NCI-H2171 (cell line): Measurements from ENCODE around the gene SMTN.
"Not testable (repeated sequence)": the region's sequence is repeated elsewhere in the genome, so short reads cannot be mapped to it uniquely, and the experiment has no call there.

Experiments
- DNase-seq: peaks from one replicate; lab custom pipeline; 2025; lab: John Stamatoyannopoulos, UW

SMTN gene

DNA sequence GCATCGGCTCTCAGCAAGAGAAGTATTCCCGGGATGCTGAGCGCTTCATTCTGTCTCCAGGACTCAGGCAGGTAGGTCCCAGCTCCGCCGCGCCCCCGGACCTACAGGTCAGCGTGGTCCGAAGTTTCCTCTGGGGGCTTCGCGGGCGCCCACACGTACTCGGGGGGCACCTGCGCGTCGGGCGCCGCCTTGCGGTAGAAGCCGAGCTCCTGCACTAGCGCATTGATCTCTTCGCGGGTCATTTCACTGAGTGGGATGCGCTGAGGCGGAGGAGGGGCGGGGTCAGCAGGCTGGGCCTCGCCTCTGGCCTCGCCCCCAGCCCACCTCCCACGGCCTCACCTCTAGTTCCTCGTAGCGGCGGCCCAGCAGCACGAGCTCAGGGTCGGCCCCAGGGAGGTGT is 23.8 kb downstream of the SMTN start:
- DNase-seq, result no peak

- DNase-seq, result no peak
Observed at GRCh38 chr22:31105282-31105929, 24.3 kb downstream of the SMTN start.

- peak; percentile 54 for DNase-seq
Observed at GRCh38 chr22:31106001-31106571, 25.0 kb downstream of the SMTN start.

DNA sequence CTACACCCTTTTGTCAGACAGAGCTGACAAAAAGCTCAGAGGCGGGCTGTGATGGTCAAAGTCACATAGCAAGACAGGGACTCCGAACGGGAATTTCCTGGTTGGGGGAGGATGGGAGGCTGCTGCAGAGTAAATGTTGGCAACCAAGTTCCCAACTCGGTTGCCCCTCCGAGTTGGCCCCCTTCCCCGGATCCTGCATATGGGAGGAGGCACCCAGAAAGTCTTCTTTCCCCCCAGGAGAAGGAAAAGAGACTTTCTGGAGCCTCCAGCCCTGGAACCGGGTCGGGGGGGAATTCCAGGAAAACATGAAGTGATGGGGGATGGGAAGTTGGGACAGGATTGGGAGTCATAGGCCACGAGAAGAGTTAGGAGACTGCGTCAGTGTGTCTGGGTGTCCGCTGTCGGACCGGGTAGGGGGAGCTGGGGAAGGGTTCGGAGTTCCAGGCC is 25.6 kb downstream of the SMTN start:
- DNase-seq, result no peak

DNA sequence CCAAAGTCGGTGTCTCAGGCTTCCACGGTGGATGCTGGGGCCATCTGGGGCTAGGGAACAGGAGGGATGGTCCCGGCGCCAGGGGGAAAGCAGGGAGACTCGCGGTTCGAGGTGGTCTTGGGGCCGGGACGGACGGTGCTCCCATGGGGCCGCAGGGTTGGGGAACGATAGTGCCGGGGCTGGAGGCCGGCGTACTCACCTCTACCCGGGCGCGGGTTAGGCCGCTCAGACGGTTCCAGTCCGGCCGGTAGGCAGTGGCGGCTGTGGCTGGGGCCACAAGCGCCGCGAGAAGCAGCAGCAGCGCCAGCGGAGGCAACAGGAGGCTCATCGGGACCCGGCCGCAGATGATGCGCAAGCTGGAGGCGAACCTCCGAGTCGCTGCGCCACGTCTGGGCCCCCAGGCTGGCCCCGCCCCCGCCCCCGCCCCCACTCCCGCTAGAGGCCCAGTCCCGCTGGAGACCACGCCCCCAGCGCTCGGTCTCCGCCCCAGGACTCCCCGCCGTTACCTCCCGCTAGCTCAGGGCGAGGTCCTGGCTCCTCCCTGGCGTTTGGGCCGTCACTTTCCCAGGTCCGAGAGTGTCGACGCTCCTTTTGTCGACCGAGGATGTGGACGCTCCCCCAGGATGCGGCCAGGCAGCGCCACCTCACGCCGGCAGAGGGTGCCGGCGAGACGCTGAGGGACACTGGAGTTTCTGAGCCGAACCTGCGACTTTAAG is 26.2 kb downstream of the SMTN start, which contains the start of gene SELENOM:
Gene SELENOM, minus strand, starts transcription at position 391 of the 716 bp plus-strand sequence. Its CDS starts 63 bp downstream, at position 328.
- peak; percentile 90 for DNase-seq

- DNase-seq, result no peak
Observed at GRCh38 chr22:31107894-31108218, 26.7 kb downstream of the SMTN start.

DNA sequence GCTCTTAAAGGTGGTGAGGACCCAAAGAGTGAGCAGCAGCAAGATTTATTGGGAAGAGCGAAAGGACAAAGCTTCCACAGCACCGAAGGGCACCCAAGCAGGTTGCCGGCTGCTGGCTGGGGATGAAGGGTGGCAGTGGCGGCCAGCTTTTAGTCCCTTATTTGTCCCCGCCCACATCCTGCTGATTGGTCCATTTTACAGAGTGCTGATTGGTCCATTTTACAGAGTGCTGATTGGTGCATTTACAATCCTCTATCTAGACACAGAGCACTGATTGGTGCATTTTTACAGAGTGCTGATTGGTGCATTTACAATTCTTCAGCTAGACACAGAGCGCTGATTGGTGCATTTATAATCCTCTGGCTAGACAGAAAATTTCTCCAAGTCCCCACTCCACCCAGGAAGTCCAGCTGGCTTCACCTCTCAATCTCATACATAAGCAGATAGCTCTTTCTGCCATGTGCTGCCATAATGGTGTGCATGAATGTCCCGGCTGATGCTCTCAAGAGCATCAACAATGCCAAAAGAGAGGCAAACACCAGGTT is 31.5 kb downstream of the SMTN start:
- DNase-seq, result not testable (repeated sequence)

DNA sequence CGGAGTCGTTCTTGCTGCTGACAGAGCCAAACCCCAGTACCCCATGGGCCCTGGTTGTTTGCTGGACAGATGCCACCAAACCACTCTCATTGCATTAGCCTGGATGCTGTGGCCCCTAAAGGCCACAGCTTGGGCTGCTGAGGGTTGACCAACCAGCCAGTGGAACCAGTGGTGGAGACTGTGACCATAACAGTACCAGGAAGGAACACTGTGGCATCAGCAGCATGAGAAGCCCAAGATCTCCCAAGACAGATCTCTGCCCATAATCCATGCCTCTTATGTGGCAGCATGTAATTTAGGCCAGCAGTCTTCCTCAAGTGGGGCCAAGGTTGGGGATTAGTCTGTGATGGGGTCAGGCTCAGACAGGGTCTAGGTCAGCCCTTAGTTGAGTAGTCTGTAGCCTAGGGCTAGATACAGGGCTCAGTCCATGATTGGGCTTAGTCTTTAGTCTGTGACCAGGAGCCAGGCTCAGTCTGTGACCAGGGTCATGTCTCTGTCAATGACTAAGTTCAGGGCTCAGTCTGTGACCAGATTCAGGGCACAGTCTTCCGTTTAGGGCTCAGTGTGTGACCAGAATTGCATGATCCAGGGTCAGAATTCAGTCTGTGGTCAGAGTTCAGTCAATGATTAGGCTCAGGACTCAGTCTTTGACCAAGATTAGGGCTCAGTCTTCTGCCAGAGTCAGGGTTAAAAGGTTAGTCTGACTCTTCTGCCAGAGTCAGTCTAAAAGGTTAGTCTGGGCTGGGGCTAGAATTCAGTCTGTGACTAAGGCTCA is 37.1 kb downstream of the SMTN start:
- DNase-seq, result no peak

- DNase-seq, result no peak
Observed at GRCh38 chr22:31119026-31119717, 38.1 kb downstream of the SMTN start.

DNA sequence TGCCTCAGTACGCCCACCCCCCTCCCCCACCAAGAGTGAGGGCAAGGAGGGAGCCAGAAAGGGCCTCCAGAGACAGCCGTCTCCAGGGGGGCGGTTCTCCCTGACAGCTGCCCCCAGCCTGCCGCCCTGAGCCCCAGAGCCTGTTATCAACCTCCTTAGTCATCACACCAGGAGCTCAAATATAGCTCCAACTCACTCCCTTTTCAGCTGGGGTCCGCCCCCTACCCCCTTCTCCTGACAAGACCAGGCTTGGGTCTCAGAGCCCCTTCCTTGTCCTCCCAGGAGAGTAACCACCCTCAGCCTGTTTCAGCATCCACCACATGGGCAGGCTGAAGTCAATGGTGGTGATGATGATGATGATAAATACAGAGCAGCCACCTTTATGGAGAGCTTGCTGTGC is 39.1 kb downstream of the SMTN start:
- no peak for DNase-seq

DNA sequence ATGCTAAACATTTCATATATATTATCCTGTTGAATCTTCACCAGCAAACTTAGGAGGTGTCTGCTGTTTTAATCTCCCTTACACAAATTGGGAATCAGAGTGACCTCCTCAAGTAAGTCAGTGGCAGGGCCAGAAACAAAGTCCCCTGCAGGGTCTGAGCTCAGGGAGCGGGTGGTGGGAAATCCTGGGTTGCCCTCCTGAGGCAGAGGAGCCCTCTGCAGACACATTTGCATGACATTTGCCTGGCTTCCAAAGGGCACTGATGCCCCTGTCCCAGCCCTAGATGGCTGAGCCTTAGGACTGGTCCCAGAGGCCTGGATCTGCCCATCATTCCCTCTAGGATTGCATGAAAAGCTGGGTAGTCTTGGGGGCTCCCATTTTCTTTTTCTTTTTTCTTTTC is 39.5 kb downstream of the SMTN start:
- DNase-seq, result no peak

DNA sequence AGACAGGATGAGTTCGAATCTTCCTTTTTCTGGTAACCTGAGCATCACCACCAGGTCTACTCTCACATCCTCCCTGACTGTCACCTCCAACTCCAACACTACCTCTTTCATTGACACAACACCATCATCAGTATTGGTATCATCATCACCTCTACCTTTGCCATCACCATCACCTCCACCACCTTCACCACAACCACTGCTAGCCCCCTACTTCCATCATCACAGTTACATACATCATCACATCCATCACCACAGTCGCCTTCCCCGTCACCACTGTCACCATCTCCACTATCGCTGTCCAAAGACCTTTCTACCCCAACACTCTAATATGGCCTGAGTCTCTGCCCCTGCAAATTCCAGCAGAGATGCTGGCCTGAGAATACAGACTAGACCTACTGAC is 40.3 kb downstream of the SMTN start:
- DNase-seq, result no peak

- DNase-seq, result no peak
Observed at GRCh38 chr22:31122196-31122531, 41.0 kb downstream of the SMTN start.

GRCh38 chr22:31122532-31123291 is 41.6 kb downstream of the SMTN start, which contains the start of gene INPP5J:
TSS of gene INPP5J (plus strand) at chr22:31122966. CDS start at chr22:31123015, 49 bp downstream.
- peak; percentile 86 for DNase-seq

DNA sequence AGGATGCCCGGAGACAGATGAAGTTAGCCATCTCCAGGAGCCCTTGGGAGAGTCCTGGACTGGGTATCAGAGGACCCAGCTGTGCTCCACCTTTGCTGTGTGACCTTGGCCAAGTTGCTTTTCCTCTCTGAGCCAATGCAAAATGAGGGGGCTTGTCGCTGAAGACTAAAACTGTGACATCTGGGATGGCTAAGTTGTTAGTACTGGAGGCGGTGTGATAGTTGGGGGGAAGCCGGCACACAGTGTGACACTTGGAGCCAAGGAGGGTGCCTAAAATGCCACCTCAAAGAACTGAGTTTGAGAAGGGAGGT is 42.1 kb downstream of the SMTN start:
- DNase-seq, result no peak

DNA sequence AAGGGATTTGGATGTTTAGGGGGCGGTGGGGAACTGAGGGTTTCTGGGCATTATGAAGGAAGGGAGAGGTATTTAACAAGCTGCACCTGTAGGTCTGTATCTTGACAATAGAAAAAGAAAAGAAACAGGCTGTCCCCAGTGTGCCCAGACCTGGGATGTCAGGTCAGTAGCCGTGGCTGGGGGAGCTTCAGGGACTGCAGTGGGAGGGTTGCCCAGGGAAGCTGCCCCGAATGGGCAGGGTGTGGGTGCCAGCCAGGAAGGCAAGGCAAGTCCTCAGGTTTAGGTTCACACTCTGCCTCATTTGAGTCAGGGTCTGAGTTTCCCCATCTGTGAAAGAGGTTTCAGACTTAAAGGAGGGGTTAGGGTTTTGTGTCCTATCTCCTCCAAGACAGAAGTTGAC is 43.2 kb downstream of the SMTN start:
- no peak for DNase-seq

DNA sequence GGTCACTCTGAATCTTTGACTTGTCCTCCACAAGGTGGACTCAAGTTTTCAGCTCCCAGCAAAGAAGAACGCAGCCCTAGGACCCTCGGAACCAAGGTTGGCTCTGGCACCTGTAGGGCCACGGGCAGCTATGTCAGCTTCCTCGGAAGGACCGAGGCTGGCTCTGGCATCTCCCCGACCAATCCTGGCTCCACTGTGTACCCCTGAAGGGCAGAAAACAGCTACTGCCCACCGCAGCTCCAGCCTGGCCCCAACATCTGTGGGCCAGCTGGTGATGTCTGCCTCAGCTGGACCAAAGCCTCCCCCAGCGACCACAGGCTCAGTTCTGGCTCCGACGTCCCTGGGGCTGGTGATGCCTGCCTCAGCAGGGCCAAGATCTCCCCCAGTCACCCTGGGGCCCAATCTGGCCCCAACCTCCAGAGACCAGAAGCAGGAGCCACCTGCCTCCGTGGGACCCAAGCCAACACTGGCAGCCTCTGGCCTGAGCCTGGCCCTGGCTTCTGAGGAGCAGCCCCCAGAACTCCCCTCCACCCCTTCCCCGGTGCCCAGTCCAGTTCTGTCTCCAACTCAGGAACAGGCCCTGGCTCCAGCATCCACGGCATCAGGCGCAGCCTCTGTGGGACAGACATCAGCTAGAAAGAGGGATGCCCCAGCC is 43.8 kb downstream of the SMTN start:
- DNase-seq, result no peak

DNA sequence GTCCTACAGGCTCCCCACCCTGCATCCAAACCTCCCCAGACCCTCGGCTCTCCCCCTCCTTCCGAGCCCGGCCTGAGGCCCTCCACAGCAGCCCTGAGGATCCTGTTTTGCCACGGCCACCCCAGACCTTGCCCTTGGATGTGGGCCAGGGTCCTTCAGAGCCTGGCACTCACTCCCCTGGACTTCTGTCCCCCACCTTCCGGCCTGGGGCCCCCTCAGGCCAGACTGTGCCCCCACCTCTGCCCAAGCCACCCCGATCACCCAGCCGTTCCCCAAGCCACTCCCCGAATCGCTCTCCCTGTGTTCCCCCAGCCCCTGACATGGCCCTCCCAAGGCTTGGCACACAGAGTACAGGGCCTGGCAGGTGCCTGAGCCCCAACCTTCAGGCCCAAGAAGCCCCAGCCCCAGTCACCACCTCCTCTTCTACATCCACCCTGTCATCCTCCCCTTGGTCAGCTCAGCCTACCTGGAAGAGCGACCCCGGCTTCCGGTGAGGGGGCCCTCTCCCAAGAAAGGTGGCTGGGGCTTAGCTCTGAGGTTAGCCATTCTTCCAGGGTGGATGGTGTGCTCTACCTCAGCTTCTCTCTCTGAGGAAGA is 44.5 kb downstream of the SMTN start:
- DNase-seq, result no peak

DNA sequence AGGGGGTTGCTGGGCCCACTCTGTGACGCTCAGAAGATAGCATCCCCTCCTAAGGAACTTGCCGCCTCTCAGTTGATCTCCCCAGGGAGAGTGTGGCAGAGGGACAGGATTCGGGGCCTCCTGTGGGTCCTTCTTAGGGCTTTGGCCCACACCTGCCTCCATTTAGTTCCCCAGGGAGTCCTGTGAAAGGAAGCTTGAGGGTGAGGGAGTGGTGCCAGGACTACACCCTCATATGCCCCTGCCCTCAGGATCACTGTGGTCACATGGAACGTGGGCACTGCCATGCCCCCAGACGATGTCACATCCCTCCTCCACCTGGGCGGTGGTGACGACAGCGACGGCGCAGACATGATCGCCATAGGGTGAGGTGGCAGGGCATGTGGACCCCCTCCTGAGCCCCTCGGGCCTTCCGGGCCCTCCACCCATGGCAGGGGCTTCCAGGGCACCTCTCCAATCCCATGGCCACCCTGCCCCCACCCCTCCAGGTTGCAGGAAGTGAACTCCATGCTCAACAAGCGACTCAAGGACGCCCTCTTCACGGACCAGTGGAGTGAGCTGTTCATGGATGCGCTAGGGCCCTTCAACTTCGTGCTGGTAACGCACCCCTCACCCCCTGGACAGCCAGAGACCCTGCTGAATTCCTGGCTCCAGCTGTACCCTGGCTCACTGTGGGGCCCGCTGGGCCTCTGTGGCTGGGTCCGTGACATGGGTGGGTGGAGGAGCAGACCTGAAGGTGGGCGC is 45.2 kb downstream of the SMTN start:
- no peak for DNase-seq

DNA sequence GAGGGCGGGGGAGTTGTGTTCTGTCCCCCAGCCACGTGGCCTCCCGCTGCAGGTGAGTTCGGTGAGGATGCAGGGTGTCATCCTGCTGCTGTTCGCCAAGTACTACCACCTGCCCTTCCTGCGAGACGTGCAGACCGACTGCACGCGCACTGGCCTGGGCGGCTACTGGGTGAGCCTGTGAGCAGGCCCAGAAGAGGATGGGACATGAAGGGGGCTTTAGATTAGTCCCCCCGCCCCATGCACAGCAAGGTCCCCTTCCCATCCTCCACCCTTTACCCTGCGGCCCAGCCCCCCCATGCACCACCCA is 45.7 kb downstream of the SMTN start:
- DNase-seq, result no peak
